ENCODE measurements around the gene STXBP6.

- TF ChIP-seq POLR2A (IDR thresholded peaks at IDR 0.05) (no peak), CTCF (IDR thresholded peaks at IDR 0.05) (no peak)
These were observed 58.7 kb downstream of the STXBP6 start for GRCh38 chr14:24991288-24991687.

All from uterus (tissue), 2 donors.